Measurements from ENCODE around the gene TSC1.
A peak's percentile ranks its signal among the peaks of the same experiment; 100 is the strongest.

TSC1 gene

DNA sequence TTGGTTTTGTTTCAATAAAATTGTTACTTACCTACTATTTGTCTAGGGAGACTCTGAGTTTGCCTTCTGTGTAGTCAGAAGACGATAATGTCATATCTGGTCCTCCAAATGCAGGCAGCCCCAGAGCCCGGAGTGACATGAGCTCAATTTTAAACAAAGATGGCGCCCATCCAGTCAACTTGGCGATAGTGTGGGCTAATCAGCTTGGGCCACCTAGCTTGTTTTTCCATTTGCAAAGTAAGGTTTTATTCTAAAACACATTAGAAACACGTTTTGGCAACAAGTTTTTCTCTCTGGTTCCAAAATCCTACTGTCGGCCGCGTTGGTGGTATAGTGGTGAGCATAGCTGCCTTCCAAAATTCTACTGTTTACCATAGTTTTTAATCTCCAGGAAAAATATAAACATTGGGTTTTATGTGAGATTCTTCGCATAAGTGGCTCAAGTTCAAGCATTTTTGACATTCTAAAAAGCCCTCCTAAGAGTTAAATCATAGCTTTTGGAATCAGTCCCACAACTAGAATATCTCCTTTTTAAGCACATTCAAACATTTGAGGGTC, 13.2 kb downstream of the TSC1 start:
- Histone ChIP-seq H3K4me3 (ENCODE audit: low read length) (no peak overlapping the region), H3K4me1 (ENCODE audit: insufficient read depth, low read length) (no peaks in the 10 kb centered on the region), H3K27me3 (ENCODE audit: insufficient read depth, low read length) (no peaks in the 10 kb centered on the region), H3K9me3 (ENCODE audit: insufficient read depth, low read depth, low read length) (no peaks in the 10 kb centered on the region), H3K27ac (ENCODE audit: low read depth, low read length) (no peak overlapping the region), H3K36me3 (ENCODE audit: insufficient read depth, low read length) (peaks cover 38% of the 10 kb centered on the region), H3K9ac (ENCODE audit: low read depth, low read length) (no peak overlapping the region)
- 84% methylated on average over 9 of the region's 9 CpGs for WGBS

DNA sequence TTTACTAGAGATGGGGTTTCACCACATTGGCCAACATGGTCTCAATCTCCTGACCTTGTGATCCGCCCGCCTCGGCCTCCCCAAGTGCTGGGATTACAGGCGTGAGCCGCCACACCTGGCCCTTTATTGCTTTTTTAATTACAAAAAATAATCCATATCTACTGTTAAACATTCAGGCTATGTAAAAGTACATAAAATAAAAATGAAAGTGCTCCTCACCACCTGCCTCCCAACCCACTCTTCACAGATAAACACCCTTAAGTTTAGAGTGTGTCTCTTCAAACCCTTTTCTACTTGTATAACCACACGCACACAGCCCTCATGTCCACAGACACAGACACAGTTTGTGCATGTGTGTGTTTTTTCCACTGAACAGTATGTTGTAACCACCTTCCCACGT, 16.7 kb downstream of the TSC1 start:
- no peaks in the 10 kb centered on the region for H3K9me3 ChIP-seq (ENCODE audit: insufficient read depth, low read depth, low read length)
- peaks cover 69% of the 10 kb centered on the region for H3K36me3 ChIP-seq (ENCODE audit: insufficient read depth, low read length)
- H3K4me1 ChIP-seq (ENCODE audit: insufficient read depth, low read length): no peaks in the 10 kb centered on the region
- no peak overlapping the region for H3K27ac ChIP-seq (ENCODE audit: low read depth, low read length)
- no peak overlapping the region for H3K9ac ChIP-seq (ENCODE audit: low read depth, low read length)
- 89% methylated on average over 7 of the region's 7 CpGs for WGBS
- H3K27me3 ChIP-seq (ENCODE audit: insufficient read depth, low read length): no peaks in the 10 kb centered on the region
- H3K4me3 ChIP-seq (ENCODE audit: low read length): no peak overlapping the region

DNA sequence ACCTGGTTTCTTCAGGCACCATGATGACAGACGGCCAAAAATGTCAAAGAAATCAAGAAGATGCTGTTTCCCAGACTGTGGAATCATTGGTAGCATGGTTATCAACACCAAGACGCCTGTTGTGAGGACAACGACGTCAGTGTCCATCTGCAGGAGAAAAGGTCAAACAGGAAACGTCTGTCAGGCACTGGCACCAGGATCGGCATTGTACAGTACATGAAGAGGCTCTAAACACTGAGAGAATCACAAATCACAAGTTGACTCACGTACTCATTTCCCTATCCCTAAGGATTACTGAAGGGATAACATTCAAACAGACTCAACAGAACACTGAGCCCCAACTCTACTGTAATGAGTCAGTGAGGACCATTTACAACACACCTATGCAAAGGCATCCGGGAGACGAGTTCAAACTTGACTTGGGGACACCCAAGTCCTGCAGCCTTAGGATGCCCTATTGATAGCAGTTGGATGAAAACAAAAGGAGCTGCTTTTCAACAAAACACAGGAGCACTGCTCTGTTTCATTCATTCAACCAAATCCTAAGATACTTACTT, 21.0 kb downstream of the TSC1 start:
- 96% methylated on average over 9 of the region's 9 CpGs for WGBS
- Histone ChIP-seq H3K4me1 (ENCODE audit: insufficient read depth, low read length) (no peaks in the 10 kb centered on the region), H3K9me3 (ENCODE audit: insufficient read depth, low read depth, low read length) (no peaks in the 10 kb centered on the region), H3K27ac (ENCODE audit: low read depth, low read length) (no peak overlapping the region), H3K27me3 (ENCODE audit: insufficient read depth, low read length) (no peaks in the 10 kb centered on the region), H3K9ac (ENCODE audit: low read depth, low read length) (no peak overlapping the region), H3K36me3 (ENCODE audit: insufficient read depth, low read length) (peaks cover 96% of the 10 kb centered on the region), H3K4me3 (ENCODE audit: low read length) (no peak overlapping the region)

DNA sequence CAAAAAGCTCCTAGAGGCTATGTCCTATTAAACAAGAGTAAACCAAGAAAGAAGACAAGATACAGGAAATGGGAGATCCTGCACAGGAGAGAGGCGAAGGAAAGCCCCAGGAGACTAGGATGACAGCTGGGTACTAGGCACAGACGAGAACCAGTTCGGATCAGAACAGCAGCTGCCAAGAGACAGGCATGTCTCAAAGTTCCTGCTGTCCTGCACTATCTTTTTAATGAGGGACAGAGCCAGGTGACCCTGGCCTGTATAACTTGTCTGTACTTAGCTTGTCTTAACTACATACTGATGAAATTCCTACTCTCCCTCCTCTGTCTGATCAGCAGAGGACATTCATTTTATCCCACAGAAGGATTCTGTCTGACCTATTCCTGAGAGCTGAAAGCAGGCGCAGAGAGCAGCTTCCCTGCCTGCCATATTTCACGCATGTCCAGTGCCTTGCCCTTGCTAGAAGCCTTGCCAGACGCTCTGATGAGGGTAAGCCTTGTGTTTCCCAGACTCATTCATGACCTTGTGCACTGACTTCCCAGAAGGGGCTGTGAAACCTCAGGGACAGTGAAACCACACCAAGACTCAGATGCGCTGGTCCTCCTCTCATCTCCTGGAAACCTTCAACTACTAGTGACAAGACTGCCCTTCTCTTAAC, 24.7 kb downstream of the TSC1 start:
- Histone ChIP-seq H3K4me3 (ENCODE audit: low read length) (no peak overlapping the region), H3K27ac (ENCODE audit: low read depth, low read length) (no peak overlapping the region), H3K27me3 (ENCODE audit: insufficient read depth, low read length) (no peaks in the 10 kb centered on the region), H3K9me3 (ENCODE audit: insufficient read depth, low read depth, low read length) (no peaks in the 10 kb centered on the region), H3K4me1 (ENCODE audit: insufficient read depth, low read length) (no peaks in the 10 kb centered on the region), H3K9ac (ENCODE audit: low read depth, low read length) (no peak overlapping the region), H3K36me3 (ENCODE audit: insufficient read depth, low read length) (peaks cover 94% of the 10 kb centered on the region)
- 95% methylated on average over 7 of the region's 7 CpGs for WGBS

DNA sequence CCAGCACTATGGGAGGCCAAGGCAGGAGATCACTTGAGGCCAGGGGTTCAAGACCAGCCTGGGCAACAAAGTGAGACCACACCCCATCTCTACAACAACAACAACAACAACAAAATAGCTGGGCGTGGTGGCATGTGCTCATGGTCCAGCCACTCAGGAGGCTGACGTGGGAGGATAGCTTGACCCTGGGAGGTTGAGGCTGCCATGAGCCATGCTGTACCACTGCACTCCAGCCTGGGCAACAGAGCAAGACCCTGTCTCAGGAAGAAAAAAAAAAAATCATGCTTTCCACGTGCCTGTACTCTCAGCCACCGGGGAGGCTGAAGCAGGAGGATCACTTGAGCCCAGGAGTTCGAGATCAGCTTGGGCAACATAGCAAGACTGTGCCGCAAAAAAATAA, 29.5 kb downstream of the TSC1 start:
- Histone ChIP-seq H3K9me3 (ENCODE audit: insufficient read depth, low read depth, low read length) (no peaks in the 10 kb centered on the region), H3K36me3 (ENCODE audit: insufficient read depth, low read length) (peaks cover 75% of the 10 kb centered on the region)
- WGBS: 98% methylated on average over 6 of the region's 6 CpGs

DNA sequence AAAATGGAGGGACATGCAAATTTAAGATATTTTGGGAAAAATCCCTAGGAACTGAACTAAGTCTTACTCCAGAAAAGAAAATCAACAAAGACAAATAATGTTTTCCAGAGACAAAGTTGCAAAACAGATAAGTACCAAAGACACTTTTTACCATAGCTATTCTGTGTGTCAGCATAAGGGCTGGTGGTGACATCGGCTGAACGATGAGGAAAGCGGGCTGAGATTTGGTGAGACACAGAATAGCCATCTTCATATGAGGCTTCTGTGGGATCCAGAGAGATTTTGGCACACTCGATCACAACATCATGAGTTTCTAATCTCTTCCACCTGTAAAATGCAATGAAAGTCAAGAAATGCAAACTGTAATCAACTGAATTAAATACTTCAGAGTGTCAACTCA, 32.3 kb downstream of the TSC1 start:
- WGBS: 95% methylated on average over 4 of the region's 4 CpGs
- H3K27ac ChIP-seq (ENCODE audit: low read depth, low read length): no peak overlapping the region
- no peaks in the 10 kb centered on the region for H3K27me3 ChIP-seq (ENCODE audit: insufficient read depth, low read length)
- no peaks in the 10 kb centered on the region for H3K9me3 ChIP-seq (ENCODE audit: insufficient read depth, low read depth, low read length)
- H3K36me3 ChIP-seq (ENCODE audit: insufficient read depth, low read length): peaks cover 66% of the 10 kb centered on the region
- H3K4me1 ChIP-seq (ENCODE audit: insufficient read depth, low read length): no peaks in the 10 kb centered on the region
- no peak overlapping the region for H3K4me3 ChIP-seq (ENCODE audit: low read length)
- H3K9ac ChIP-seq (ENCODE audit: low read depth, low read length): no peak overlapping the region

More for the DNA sequence above, 29.5 kb downstream of the TSC1 start:
- Histone ChIP-seq H3K4me1 (ENCODE audit: insufficient read depth, low read length) (no peaks in the 10 kb centered on the region), H3K27ac (ENCODE audit: low read depth, low read length) (no peak overlapping the region), H3K9ac (ENCODE audit: low read depth, low read length) (no peak overlapping the region), H3K4me3 (ENCODE audit: low read length) (no peak overlapping the region), H3K27me3 (ENCODE audit: insufficient read depth, low read length) (no peaks in the 10 kb centered on the region)

DNA sequence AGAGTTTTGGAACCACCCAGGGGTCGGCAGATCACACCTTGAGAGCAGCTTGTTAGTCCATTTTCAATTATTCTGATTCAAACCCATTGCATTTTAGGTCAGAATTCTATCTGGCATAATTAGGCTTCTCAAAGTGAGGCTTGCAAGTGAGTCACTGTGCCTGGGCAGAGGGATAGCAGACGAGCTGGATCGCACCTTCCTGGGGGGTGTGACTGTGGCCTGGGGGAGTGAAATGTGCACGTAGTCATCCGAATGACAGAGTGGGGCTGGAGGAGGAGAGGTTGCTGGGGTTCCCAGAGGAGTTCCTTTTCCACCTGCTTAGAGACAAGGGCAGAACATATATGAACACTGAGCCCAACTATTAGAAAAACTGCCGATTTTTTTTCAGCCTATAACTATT, 34.0 kb downstream of the TSC1 start:
- no peaks in the 10 kb centered on the region for H3K27me3 ChIP-seq (ENCODE audit: insufficient read depth, low read length)
- 92% methylated on average over 6 of the region's 6 CpGs for WGBS

DNA sequence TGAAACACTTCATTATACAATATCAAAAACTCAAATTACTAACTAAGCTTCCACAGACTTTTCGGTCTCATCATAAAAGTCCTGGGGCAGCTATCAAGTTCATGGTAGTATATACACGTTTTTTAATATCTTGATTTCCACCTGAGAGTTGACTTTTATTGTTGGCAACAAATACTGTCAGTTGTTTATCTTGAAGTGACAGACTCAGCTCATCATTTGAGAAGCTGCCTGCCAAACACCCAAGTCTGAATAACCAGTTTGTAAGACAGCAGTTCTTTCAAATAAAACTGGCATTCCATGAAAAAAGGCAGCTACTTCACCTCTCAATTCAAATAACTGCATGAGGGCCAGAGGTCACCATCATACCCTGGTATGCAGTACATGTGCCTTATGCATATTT, 35.1 kb downstream of the TSC1 start:
- H3K36me3 ChIP-seq (ENCODE audit: insufficient read depth, low read length): peaks cover 60% of the 10 kb centered on the region
- 92% methylated on average over 2 of the region's 2 CpGs for whole genome bisulfite sequencing
- H3K9ac ChIP-seq (ENCODE audit: low read depth, low read length): no peak overlapping the region
- no peak overlapping the region for H3K27ac ChIP-seq (ENCODE audit: low read depth, low read length)
- no peaks in the 10 kb centered on the region for H3K9me3 ChIP-seq (ENCODE audit: insufficient read depth, low read depth, low read length)
- no peak overlapping the region for H3K4me3 ChIP-seq (ENCODE audit: low read length)
- peaks cover 3% of the 10 kb centered on the region; the same call in 1 of the 2 replicates for H3K4me1 ChIP-seq (ENCODE audit: insufficient read depth, low read length)
- no peaks in the 10 kb centered on the region for H3K27me3 ChIP-seq (ENCODE audit: insufficient read depth, low read length)

More for the DNA sequence above, 34.0 kb downstream of the TSC1 start:
- H3K36me3 ChIP-seq (ENCODE audit: insufficient read depth, low read length): peaks cover 59% of the 10 kb centered on the region
- H3K9ac ChIP-seq (ENCODE audit: low read depth, low read length): no peak overlapping the region
- no peaks in the 10 kb centered on the region for H3K4me1 ChIP-seq (ENCODE audit: insufficient read depth, low read length)
- no peak overlapping the region for H3K4me3 ChIP-seq (ENCODE audit: low read length)
- no peaks in the 10 kb centered on the region for H3K9me3 ChIP-seq (ENCODE audit: insufficient read depth, low read depth, low read length)
- no peak overlapping the region for H3K27ac ChIP-seq (ENCODE audit: low read depth, low read length)

DNA sequence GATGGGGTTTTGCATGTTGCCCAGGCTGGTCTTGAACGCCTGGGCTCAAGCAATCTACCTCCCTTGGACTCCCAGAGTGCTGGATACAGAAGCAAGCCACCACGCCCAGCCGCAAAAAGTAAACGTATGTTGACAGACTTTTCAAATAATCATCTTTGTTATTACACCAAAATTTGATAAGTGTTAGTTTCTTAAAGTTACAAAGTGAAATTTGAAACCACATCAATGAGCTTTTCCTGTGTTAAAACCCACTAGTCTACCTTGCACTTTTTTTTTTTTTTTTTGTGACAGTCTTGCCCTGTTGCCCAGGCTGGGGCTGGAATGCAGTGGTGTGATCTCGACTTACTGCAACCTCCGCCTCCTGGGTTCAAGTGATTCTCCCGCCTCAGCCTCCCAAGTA, 35.8 kb downstream of the TSC1 start:
- H3K4me3 ChIP-seq (ENCODE audit: low read length): no peak overlapping the region
- H3K9ac ChIP-seq (ENCODE audit: low read depth, low read length): no peak overlapping the region
- H3K27ac ChIP-seq (ENCODE audit: low read depth, low read length): no peak overlapping the region
- peaks cover 10% of the 10 kb centered on the region for H3K4me1 ChIP-seq (ENCODE audit: insufficient read depth, low read length)
- peaks cover 60% of the 10 kb centered on the region for H3K36me3 ChIP-seq (ENCODE audit: insufficient read depth, low read length)
- H3K9me3 ChIP-seq (ENCODE audit: insufficient read depth, low read depth, low read length): no peaks in the 10 kb centered on the region
- 98% methylated on average over 7 of the region's 7 CpGs for WGBS
- no peaks in the 10 kb centered on the region for H3K27me3 ChIP-seq (ENCODE audit: insufficient read depth, low read length)

DNA sequence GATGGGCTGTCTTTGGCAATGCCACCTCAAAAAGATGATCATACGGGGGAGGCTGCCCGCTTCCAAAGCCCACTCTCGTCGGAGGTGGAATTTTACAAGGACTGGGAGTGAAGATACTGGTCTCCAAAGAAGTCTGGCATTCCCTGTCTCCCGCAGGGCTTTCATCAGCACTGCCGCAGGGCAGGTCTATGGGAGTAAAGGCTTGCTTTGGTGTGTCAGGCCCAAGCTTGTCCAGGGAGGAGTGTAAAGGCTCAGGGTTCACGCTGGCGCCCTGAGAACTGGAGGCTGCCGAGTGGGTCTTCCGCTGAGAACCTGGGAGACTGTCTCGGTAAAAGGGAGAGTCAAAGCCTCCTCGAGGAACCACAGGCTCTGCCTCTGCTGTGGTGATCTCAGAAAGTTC, 38.7 kb downstream of the TSC1 start:
- no peak overlapping the region for H3K9ac ChIP-seq (ENCODE audit: low read depth, low read length)
- H3K36me3 ChIP-seq (ENCODE audit: insufficient read depth, low read length): peaks cover 62% of the 10 kb centered on the region
- no peaks in the 10 kb centered on the region for H3K27me3 ChIP-seq (ENCODE audit: insufficient read depth, low read length)
- H3K27ac ChIP-seq (ENCODE audit: low read depth, low read length): no peak overlapping the region
- H3K9me3 ChIP-seq (ENCODE audit: insufficient read depth, low read depth, low read length): no peaks in the 10 kb centered on the region
- H3K4me1 ChIP-seq (ENCODE audit: insufficient read depth, low read length): peaks cover 20% of the 10 kb centered on the region
- 95% methylated on average over 12 of the region's 12 CpGs for whole genome bisulfite sequencing
- no peak overlapping the region for H3K4me3 ChIP-seq (ENCODE audit: low read length)

DNA sequence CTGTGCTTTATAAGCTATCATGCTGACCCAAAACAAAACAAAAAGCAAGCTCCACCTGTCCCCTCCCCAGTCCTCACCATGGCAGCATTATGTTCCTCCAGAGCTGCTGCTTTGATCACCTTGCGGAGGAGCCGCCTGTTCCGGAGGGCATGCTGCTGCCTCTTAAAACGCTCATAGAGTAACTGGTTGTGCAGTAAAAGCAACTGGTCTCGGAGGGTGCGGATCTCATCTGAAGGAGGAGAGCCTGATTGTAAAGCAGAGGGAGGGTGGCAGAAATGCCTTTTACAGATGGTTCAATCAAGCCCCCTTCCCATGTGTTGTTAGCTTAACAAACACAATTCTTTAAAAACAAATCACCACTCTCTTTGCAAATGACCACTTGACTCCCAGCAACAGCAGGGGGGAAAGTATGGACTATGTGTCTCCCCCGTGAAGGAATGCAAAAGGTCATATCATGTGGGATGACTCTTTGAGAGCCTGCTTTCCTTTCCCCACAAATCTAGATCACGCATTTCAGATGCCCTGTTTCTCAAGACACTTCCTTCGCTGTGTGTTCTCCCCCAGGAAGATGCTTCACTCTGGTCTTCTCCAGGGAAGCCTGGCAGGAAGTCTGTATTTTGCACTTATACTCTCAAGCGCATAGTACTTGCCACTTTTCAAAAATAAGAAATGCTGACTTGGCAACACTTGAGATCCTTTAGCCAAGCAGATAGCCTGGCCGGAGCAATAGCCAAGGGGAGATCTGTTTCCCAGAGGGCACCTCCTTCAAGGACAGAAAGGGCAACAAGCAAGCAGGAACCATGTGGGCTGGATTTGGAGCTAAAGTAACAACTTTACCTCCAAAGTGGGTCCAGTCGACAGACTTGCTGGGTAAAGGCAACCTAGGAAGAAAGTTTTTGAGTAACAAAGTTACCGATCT, 40.6 kb downstream of the TSC1 start:
- peaks cover 20% of the 10 kb centered on the region for H3K4me1 ChIP-seq (ENCODE audit: insufficient read depth, low read length)
- no peaks in the 10 kb centered on the region for H3K27me3 ChIP-seq (ENCODE audit: insufficient read depth, low read length)
- no peak overlapping the region for H3K4me3 ChIP-seq (ENCODE audit: low read length)
- peaks cover 62% of the 10 kb centered on the region for H3K36me3 ChIP-seq (ENCODE audit: insufficient read depth, low read length)
- WGBS: 61% methylated on average over 13 of the region's 13 CpGs
- peak overlapping the region; percentile 54; the same call in 1 of the 2 replicates for H3K27ac ChIP-seq (ENCODE audit: low read depth, low read length)
- H3K9ac ChIP-seq (ENCODE audit: low read depth, low read length): no peak overlapping the region
- no peaks in the 10 kb centered on the region for H3K9me3 ChIP-seq (ENCODE audit: insufficient read depth, low read depth, low read length)

All from HUES64 (cell line).